ENCODE measurements around the gene UBIAD1. TPM values are rescaled to one million over a fixed set of nuclear protein-coding genes. Genes with fewer than 3 reads are reported as not detected.

UBIAD1 gene
- total and polyA plus RNA-seq, 2 experiments from 2014 or later, result 13.7 to 31.6 TPM

GRCh38 chr1:11309385-11309784 is 36.4 kb downstream of the UBIAD1 start:
- no peak overlapping the region for H3K4me3 Mint-ChIP-seq
- no peaks in the 10 kb centered on the region for H3K79me2 ChIP-seq (replicated peaks; ENCODE audit: insufficient read depth)
- DNase-seq (ENCODE audit: low spot score) (no peak), ATAC-seq (no peak)
- 0 out of 3 replicates have a peak, but pooled peaks cover 3% of the 10 kb centered on the region for H3K36me3 Mint-ChIP-seq (ENCODE audit: low read depth)
- peaks cover 10% of the 10 kb centered on the region for H3K27me3 Mint-ChIP-seq (ENCODE audit: insufficient read depth, low read depth, poor library complexity)
- peaks cover 7% of the 10 kb centered on the region; the same call in 2 of the 3 replicates for H3K9me3 Mint-ChIP-seq
- H4K20me1 ChIP-seq (replicated peaks; ENCODE audit: insufficient read depth), result no peaks in the 10 kb centered on the region
- no peak overlapping the region for H3K4me2 ChIP-seq
- no peak overlapping the region for H3K27ac ChIP-seq (ENCODE audit: low read depth)
- H3F3A ChIP-seq (replicated peaks; ENCODE audit: low read depth), result no peaks in the 10 kb centered on the region
- H3K27ac Mint-ChIP-seq, result no peak overlapping the region
- H3K27me3 ChIP-seq (ENCODE audit: insufficient read depth), result no peaks in the 10 kb centered on the region
- H3K36me3 ChIP-seq (ENCODE audit: insufficient read depth), result no peaks in the 10 kb centered on the region
- H3K4me1 Mint-ChIP-seq, result peaks cover 14% of the 10 kb centered on the region
- no peak overlapping the region for H2AFZ ChIP-seq
- TF ChIP-seq ZNF114 (CRISPR knock-in tag; IDR thresholded peaks at IDR 0.05) (no peak), JUNB (IDR thresholded peaks at IDR 0.05; ENCODE audit: unreplicated experiment) (no peak), POLR2AphosphoS5 (IDR thresholded peaks at IDR 0.05; ENCODE audit: low read depth) (no peak), STAT1 (IDR thresholded peaks at IDR 0.05; ENCODE audit: unreplicated experiment) (no peak), NANOG (IDR thresholded peaks at IDR 0.05; ENCODE audit: borderline replicate concordance) (no peak), CTCF (conservative IDR thresholded peaks at IDR 0.05; ENCODE audit: low read depth in 2 of 2) (peak in 1 of 2 experiments; percentile 10; a peak in 1 of 4 replicates)
- peaks cover 13% of the 10 kb centered on the region; the same call in 1 of the 2 replicates for H3K4me1 ChIP-seq (ENCODE audit: insufficient read depth)
- no peak overlapping the region for H3K4me3 ChIP-seq
- no peaks in the 10 kb centered on the region for H3K9me2 ChIP-seq (ENCODE audit: insufficient read depth)

GRCh38 chr1:11311816-11312755 is 39.1 kb downstream of the UBIAD1 start:
- no peaks in the 10 kb centered on the region for H3K36me3 ChIP-seq (ENCODE audit: insufficient read depth)
- Mint-ChIP-seq H3K4me3 (no peak overlapping the region; the same call in 2 of the 3 replicates), H3K36me3 (ENCODE audit: low read depth) (no peaks in the 10 kb centered on the region; the same call in 2 of the 3 replicates), H3K9me3 (no peaks in the 10 kb centered on the region; the same call in 2 of the 3 replicates), H3K4me1 (peaks cover 18% of the 10 kb centered on the region), H3K27ac (no peak overlapping the region), H3K27me3 (ENCODE audit: insufficient read depth, low read depth, poor library complexity) (peaks cover 14% of the 10 kb centered on the region)
- H3K27me3 ChIP-seq (ENCODE audit: insufficient read depth), result no peaks in the 10 kb centered on the region
- ATAC-seq (peak; percentile 54), DNase-seq (ENCODE audit: low spot score) (no peak)
- TF ChIP-seq ZNF114 (CRISPR knock-in tag; IDR thresholded peaks at IDR 0.05), result no peak
- TF ChIP-seq ZNF331 (CRISPR knock-in tag; IDR thresholded peaks at IDR 0.05; ENCODE audit: low read depth), result no peak
- no peak for TF ChIP-seq REST (IDR thresholded peaks at IDR 0.05; ENCODE audit: unreplicated experiment)
- no peak for TF ChIP-seq STAT1 (IDR thresholded peaks at IDR 0.05; ENCODE audit: unreplicated experiment)
- TF ChIP-seq ETS1 (IDR thresholded peaks at IDR 0.05), result no peak
- no peak for TF ChIP-seq POLR2AphosphoS5 (IDR thresholded peaks at IDR 0.05; ENCODE audit: low read depth)
- no peak for TF ChIP-seq NANOG (IDR thresholded peaks at IDR 0.05; ENCODE audit: borderline replicate concordance)
- TF ChIP-seq EZH2 (IDR thresholded peaks at IDR 0.05; ENCODE audit: low read depth, unreplicated experiment), result no peak
- TF ChIP-seq JUNB (IDR thresholded peaks at IDR 0.05; ENCODE audit: unreplicated experiment), result no peak
- no peak for TF ChIP-seq CREB1 (CRISPR knock-in tag; IDR thresholded peaks at IDR 0.05; ENCODE audit: low read depth)
- TF ChIP-seq CTCF (conservative IDR thresholded peaks at IDR 0.05; ENCODE audit: low read depth in 2 of 2), result no peak
- H3K27ac ChIP-seq (ENCODE audit: low read depth), result peak overlapping the region; percentile 69; the same call in 1 of the 2 replicates
- no peak overlapping the region for H3K4me3 ChIP-seq
- peaks cover 13% of the 10 kb centered on the region; the same call in 1 of the 2 replicates for H3K4me1 ChIP-seq (ENCODE audit: insufficient read depth)
- H4K20me1 ChIP-seq (replicated peaks; ENCODE audit: insufficient read depth), result no peaks in the 10 kb centered on the region
- peak overlapping the region; percentile 38; the same call in 1 of the 2 replicates for H3K4me2 ChIP-seq
- H3F3A ChIP-seq (replicated peaks; ENCODE audit: low read depth), result 0 out of 2 replicates have a peak, but pooled peaks cover 6% of the 10 kb centered on the region
- H3K79me2 ChIP-seq (replicated peaks; ENCODE audit: insufficient read depth), result no peaks in the 10 kb centered on the region
- no peaks in the 10 kb centered on the region for H3K9me2 ChIP-seq (ENCODE audit: insufficient read depth)
- peak overlapping the region; percentile 90 for H2AFZ ChIP-seq
